ENCODE results near the gene TPPP.

DNA sequence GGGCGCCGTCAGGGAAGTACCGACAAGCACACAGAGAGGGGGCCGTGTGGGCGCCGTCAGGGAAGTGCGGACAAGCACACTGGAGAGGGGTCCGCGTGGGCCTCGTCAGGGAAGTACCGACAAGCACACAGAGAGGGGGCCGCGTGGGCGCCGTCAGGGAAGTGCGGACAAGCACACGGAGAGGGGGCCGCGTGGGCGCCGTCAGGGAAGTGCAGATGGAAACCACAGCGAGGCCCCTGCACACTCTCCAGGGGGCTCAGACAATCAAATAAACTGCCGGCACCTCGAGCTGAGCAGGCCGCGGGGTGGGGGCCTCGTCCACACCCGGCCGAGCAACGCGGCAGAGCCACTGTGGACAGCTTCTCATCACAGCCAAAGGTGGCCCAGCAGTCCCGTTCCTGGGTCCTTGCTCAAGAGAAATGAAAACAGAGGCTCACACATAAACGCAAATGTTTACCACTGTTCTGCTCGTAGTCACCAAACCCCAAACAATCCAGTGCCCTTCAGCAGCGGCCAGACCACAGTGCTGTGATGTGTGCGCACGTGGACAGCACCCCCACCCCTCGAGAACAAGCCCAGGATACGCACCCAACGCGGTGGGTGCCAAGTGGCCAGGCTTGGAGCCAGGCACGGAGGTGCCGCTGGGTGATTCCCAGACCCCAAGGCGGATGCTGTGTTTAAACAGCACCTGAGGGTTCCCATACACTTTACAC, 24.7 kb downstream of the TPPP start:
- TF ChIP-seq, protein P1, sequence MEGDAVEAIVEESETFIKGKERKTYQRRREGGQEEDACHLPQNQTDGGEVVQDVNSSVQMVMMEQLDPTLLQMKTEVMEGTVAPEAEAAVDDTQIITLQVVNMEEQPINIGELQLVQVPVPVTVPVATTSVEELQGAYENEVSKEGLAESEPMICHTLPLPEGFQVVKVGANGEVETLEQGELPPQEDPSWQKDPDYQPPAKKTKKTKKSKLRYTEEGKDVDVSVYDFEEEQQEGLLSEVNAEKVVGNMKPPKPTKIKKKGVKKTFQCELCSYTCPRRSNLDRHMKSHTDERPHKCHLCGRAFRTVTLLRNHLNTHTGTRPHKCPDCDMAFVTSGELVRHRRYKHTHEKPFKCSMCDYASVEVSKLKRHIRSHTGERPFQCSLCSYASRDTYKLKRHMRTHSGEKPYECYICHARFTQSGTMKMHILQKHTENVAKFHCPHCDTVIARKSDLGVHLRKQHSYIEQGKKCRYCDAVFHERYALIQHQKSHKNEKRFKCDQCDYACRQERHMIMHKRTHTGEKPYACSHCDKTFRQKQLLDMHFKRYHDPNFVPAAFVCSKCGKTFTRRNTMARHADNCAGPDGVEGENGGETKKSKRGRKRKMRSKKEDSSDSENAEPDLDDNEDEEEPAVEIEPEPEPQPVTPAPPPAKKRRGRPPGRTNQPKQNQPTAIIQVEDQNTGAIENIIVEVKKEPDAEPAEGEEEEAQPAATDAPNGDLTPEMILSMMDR (IDR thresholded peaks at IDR 0.05 in 2 of 3, conservative IDR thresholded peaks at IDR 0.05 in 1 of 3; ENCODE audit: borderline replicate concordance in 1 of 3, insufficient read depth in 1 of 3, low read depth in 2 of 3, low read length in 2 of 3): no peak
- TF ChIP-seq, protein P2, sequence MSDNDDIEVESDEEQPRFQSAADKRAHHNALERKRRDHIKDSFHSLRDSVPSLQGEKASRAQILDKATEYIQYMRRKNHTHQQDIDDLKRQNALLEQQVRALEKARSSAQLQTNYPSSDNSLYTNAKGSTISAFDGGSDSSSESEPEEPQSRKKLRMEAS (IDR thresholded peaks at IDR 0.05): no peak
- no peak for TF ChIP-seq ZNF274 (IDR thresholded peaks at IDR 0.05; ENCODE audit: low read depth, low read length)
- no peak for TF ChIP-seq POLR2A (IDR thresholded peaks at IDR 0.05; ENCODE audit: borderline replicate concordance, extremely low read depth, insufficient read depth, insufficient read length)
- no peak for TF ChIP-seq RAD21 (IDR thresholded peaks at IDR 0.05; ENCODE audit: low read depth)
- no peak for TF ChIP-seq ZFX (IDR thresholded peaks at IDR 0.05)
- no peak for TF ChIP-seq ATF3 (IDR thresholded peaks at IDR 0.05)
- TF ChIP-seq SP1 (IDR thresholded peaks at IDR 0.05; ENCODE audit: low read depth): no peak
- TF ChIP-seq POLR2AphosphoS5 (IDR thresholded peaks at IDR 0.05; ENCODE audit: low read depth, low read length): no peak
- TF ChIP-seq EZH2phosphoT487 (IDR thresholded peaks at IDR 0.05; ENCODE audit: borderline replicate concordance): no peak
- TF ChIP-seq EZH2 (IDR thresholded peaks at IDR 0.05): no peak
- TF ChIP-seq JUND (IDR thresholded peaks at IDR 0.05): no peak
- TF ChIP-seq, protein P3, sequence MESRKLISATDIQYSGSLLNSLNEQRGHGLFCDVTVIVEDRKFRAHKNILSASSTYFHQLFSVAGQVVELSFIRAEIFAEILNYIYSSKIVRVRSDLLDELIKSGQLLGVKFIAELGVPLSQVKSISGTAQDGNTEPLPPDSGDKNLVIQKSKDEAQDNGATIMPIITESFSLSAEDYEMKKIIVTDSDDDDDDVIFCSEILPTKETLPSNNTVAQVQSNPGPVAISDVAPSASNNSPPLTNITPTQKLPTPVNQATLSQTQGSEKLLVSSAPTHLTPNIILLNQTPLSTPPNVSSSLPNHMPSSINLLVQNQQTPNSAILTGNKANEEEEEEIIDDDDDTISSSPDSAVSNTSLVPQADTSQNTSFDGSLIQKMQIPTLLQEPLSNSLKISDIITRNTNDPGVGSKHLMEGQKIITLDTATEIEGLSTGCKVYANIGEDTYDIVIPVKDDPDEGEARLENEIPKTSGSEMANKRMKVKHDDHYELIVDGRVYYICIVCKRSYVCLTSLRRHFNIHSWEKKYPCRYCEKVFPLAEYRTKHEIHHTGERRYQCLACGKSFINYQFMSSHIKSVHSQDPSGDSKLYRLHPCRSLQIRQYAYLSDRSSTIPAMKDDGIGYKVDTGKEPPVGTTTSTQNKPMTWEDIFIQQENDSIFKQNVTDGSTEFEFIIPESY (IDR thresholded peaks at IDR 0.05; ENCODE audit: extremely low read depth, insufficient replicate concordance, low read length): no peak
